ENCODE data around the gene KCNV2.

The KCNV2 gene

DNA sequence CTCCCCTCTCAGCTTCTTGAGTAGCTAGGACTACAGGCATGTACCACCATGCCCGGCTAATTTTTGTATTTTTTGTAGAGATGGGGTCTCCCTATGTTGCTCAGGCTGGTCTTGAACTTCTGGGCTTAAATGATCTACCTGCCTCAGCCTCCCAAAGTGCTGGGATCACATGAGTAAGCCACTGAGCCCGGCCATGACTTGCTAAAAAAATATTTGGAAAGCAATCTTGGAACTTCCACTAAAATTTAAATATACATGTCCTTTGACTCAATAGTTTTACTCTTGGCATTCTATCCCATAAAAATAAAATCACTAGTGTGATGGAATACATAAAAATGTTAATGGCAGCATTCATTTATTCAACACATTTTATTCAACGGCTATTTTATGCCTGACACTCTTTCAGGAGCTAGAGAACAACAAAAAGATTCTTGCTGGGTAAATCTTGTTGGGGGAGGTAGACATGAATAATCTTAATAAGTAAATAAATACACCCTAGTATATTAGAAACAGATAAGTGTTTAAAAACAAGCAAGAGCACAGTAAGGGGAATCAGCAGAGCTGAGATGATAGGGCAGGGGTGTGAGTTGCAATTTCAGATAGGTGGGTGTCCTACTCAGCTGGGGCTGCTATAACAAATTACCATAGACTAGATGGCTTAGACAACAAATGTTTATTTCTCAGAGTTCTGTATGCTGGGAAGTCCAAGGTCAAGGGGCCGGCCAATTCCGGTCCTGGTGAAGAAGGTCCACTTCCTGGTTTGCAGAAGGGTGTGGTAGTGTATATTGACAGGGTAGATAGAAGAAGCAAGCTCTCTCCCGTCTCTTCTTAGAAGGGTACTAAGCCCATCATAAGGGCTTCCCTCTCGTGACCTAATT is 50.7 kb downstream of the KCNV2 start:
- no peak overlapping the region for H3K4me3 ChIP-seq (ENCODE audit: low read depth, low read length)
- TF ChIP-seq CTCF (IDR thresholded peaks at IDR 0.05; ENCODE audit: low read depth, low read length): no peak
- peaks cover 39% of the 10 kb centered on the region for H3K36me3 ChIP-seq
- no peaks in the 10 kb centered on the region for H3K9me3 ChIP-seq
- DNase-seq: no peak
- H3K4me1 ChIP-seq: peaks cover 5% of the 10 kb centered on the region; the same call in 1 of the 2 replicates
- H3K27me3 ChIP-seq: no peaks in the 10 kb centered on the region

DNA sequence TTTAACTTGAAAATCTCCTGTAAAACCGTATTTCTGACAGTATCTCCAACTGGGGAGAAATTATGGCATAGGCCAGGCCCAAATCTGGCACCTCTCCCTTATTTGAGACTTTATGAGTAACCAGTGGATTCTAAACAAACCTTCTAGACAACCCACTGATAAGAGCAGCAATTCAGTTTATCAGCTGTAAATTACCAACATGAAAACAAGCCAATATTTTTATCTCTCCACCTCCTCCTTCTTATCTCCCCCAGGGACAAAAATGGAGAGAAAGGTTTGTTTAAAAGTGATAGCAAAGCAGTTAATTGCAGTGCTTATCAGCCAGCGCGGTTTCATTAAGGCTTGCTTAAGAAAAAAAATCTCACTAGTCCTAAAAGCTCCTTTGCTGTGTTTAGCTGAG is 53.8 kb downstream of the KCNV2 start:
- peaks cover 66% of the 10 kb centered on the region for H3K36me3 ChIP-seq
- no peak for DNase-seq
- H3K4me3 ChIP-seq (ENCODE audit: low read depth, low read length): no peak overlapping the region
- TF ChIP-seq CTCF (IDR thresholded peaks at IDR 0.05; ENCODE audit: low read depth, low read length): no peak
- H3K9me3 ChIP-seq: no peaks in the 10 kb centered on the region
- H3K27me3 ChIP-seq: no peaks in the 10 kb centered on the region
- H3K4me1 ChIP-seq: peaks cover 5% of the 10 kb centered on the region; the same call in 1 of the 2 replicates

- no peak for DNase-seq
- no peak overlapping the region for H3K4me3 ChIP-seq (ENCODE audit: low read depth, low read length)
- peaks cover 72% of the 10 kb centered on the region for H3K36me3 ChIP-seq
- H3K9me3 ChIP-seq: no peaks in the 10 kb centered on the region
- H3K4me1 ChIP-seq: peaks cover 5% of the 10 kb centered on the region; the same call in 1 of the 2 replicates
- no peaks in the 10 kb centered on the region for H3K27me3 ChIP-seq
- TF ChIP-seq CTCF (IDR thresholded peaks at IDR 0.05; ENCODE audit: low read depth, low read length): no peak
These were observed 54.4 kb downstream of the KCNV2 start for GRCh38 chr9:2771661-2772060.

GRCh38 chr9:2777454-2777853 is 60.1 kb downstream of the KCNV2 start:
- TF ChIP-seq CTCF (IDR thresholded peaks at IDR 0.05; ENCODE audit: low read depth, low read length): no peak
- Histone ChIP-seq H3K9me3 (no peaks in the 10 kb centered on the region), H3K4me1 (no peaks in the 10 kb centered on the region), H3K27me3 (no peaks in the 10 kb centered on the region), H3K36me3 (peaks cover 76% of the 10 kb centered on the region), H3K4me3 (ENCODE audit: low read depth, low read length) (no peak overlapping the region)
- no peak for DNase-seq

DNA sequence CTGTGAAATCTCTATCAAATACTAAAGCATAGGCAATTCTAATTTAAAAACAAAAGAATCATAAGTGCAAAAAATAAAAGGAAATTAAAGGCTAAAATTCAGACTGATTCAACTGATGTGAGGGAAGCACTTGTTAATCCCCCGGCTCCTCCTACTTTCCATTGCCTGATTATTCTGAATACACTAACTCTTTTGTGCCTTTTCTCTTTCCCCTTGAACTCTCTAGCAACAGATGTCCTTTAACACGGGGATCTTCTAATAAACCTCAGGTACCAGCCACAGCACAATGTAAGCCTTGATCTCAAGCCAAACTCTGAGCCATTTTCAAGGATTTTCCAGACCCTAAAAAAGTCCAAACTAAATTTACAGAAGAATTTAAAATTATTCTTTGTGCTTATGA is 61.5 kb downstream of the KCNV2 start:
- TF ChIP-seq CTCF (IDR thresholded peaks at IDR 0.05; ENCODE audit: low read depth, low read length): no peak
- H3K4me3 ChIP-seq (ENCODE audit: low read depth, low read length): no peak overlapping the region
- H3K4me1 ChIP-seq: no peaks in the 10 kb centered on the region
- no peaks in the 10 kb centered on the region for H3K9me3 ChIP-seq
- H3K36me3 ChIP-seq: peaks cover 73% of the 10 kb centered on the region
- no peak for DNase-seq
- H3K27me3 ChIP-seq: no peaks in the 10 kb centered on the region
